ENCODE results near the gene NUDT13. TPM values are rescaled to one million over a fixed set of nuclear protein-coding genes. Genes with fewer than 3 reads are reported as not detected.

NUDT13 gene
- total and polyA plus RNA-seq, 9 of the 15 experiments (the other 6 are each of a cell fraction or from before 2014, with no cell fraction given): 4.7 to 11.1 (median 5.6) TPM

- TF ChIP-seq ZNF280A (IDR thresholded peaks at IDR 0.05; ENCODE audit: low read depth, partially characterized antibody) (peak; percentile 18), NFYB (IDR thresholded peaks at IDR 0.05; ENCODE audit: extremely low read depth, insufficient read length) (no peak), OTX1 (CRISPR knock-in tag; IDR thresholded peaks at IDR 0.05) (0 out of 2 replicates have a peak, but pooled peaks have one; percentile 8), HOMEZ (CRISPR knock-in tag; IDR thresholded peaks at IDR 0.05) (no peak), TRIM25 (IDR thresholded peaks at IDR 0.05; ENCODE audit: borderline replicate concordance) (peak; percentile 82; the same call in 1 of the 2 replicates), PBX2 (CRISPR knock-in tag; IDR thresholded peaks at IDR 0.05; ENCODE audit: low read depth) (no peak), PBX2 (tag; conservative IDR thresholded peaks at IDR 0.05; ENCODE audit: low read depth) (no peak), THRB (CRISPR knock-in tag; conservative IDR thresholded peaks at IDR 0.05) (peak; percentile 53; the same call in 1 of the 2 replicates)
Measured at GRCh38 chr10:73167458-73167782, 57.2 kb downstream of the NUDT13 start (continued).

Data from K562 (cell line).